ENCODE measurements around the gene CAMKK2.

CAMKK2 gene

GRCh38 chr12:121191151-121191550, 105.4 kb downstream of the CAMKK2 start:
- no peaks in the 10 kb centered on the region for H3K27me3 ChIP-seq
- no peaks in the 10 kb centered on the region for H3K36me3 ChIP-seq
- DNase-seq = no peak
- no peak overlapping the region for H3K4me3 ChIP-seq (ENCODE audit: low read depth, low read length)
- H3K4me1 ChIP-seq = no peaks in the 10 kb centered on the region
- no peak for TF ChIP-seq CTCF (IDR thresholded peaks at IDR 0.05; ENCODE audit: low read depth, low read length)
- H3K9me3 ChIP-seq = no peaks in the 10 kb centered on the region

- Histone ChIP-seq H3K4me1 (no peaks in the 10 kb centered on the region), H3K36me3 (no peaks in the 10 kb centered on the region), H3K9me3 (no peaks in the 10 kb centered on the region), H3K27me3 (no peaks in the 10 kb centered on the region), H3K4me3 (ENCODE audit: low read depth, low read length) (no peak overlapping the region)
- DNase-seq = no peak
- no peak for TF ChIP-seq CTCF (IDR thresholded peaks at IDR 0.05; ENCODE audit: low read depth, low read length)
Measured at GRCh38 chr12:121190523-121191031, 105.9 kb downstream of the CAMKK2 start.

GRCh38 chr12:121189619-121190155, 106.8 kb downstream of the CAMKK2 start:
- H3K4me1 ChIP-seq = no peaks in the 10 kb centered on the region
- H3K4me3 ChIP-seq (ENCODE audit: low read depth, low read length) = no peak overlapping the region
- no peak for DNase-seq
- H3K9me3 ChIP-seq = no peaks in the 10 kb centered on the region
- H3K27me3 ChIP-seq = no peaks in the 10 kb centered on the region
- H3K36me3 ChIP-seq = no peaks in the 10 kb centered on the region
- no peak for TF ChIP-seq CTCF (IDR thresholded peaks at IDR 0.05; ENCODE audit: low read depth, low read length)

GRCh38 chr12:121189131-121189530, 107.4 kb downstream of the CAMKK2 start:
- Histone ChIP-seq H3K27me3 (no peaks in the 10 kb centered on the region), H3K4me3 (ENCODE audit: low read depth, low read length) (no peak overlapping the region), H3K36me3 (no peaks in the 10 kb centered on the region), H3K4me1 (no peaks in the 10 kb centered on the region), H3K9me3 (no peaks in the 10 kb centered on the region)
- DNase-seq = no peak
- no peak for TF ChIP-seq CTCF (IDR thresholded peaks at IDR 0.05; ENCODE audit: low read depth, low read length)

GRCh38 chr12:121188227-121188626, 108.3 kb downstream of the CAMKK2 start:
- H3K4me3 ChIP-seq (ENCODE audit: low read depth, low read length) = no peak overlapping the region
- DNase-seq = no peak
- no peaks in the 10 kb centered on the region for H3K4me1 ChIP-seq
- TF ChIP-seq CTCF (IDR thresholded peaks at IDR 0.05; ENCODE audit: low read depth, low read length) = no peak
- no peaks in the 10 kb centered on the region for H3K36me3 ChIP-seq
- H3K27me3 ChIP-seq = no peaks in the 10 kb centered on the region
- no peaks in the 10 kb centered on the region for H3K9me3 ChIP-seq
